Ishikawa (cell line): ENCODE data around the gene TRIOBP.

Source experiments
- CEBPB ChIP-seq: IDR thresholded peaks from 2 replicates; pipeline ENCODE4 v1.6.1; 2012
- CREB1 ChIP-seq: IDR thresholded peaks from 2 replicates; pipeline ENCODE4 v1.6.1; 2012; ENCODE audit warnings: low read depth
- EGR1 ChIP-seq: IDR thresholded peaks from 2 replicates; pipeline ENCODE4 v1.6.1; 2012
- EP300 ChIP-seq: IDR thresholded peaks from 2 replicates; pipeline ENCODE4 v1.6.1; 2012; ENCODE audit warnings: borderline replicate concordance
- FOXM1 ChIP-seq: IDR thresholded peaks from 2 replicates; pipeline ENCODE4 v1.6.1; 2012; ENCODE audit warnings: low read depth, borderline replicate concordance
- NFIC ChIP-seq: IDR thresholded peaks from 2 replicates; pipeline ENCODE4 v1.6.1; 2012
- RAD21 ChIP-seq: IDR thresholded peaks from 2 replicates; pipeline ENCODE4 v1.6.1; 2012; ENCODE audit warnings: low read depth
- TAF1 ChIP-seq: IDR thresholded peaks from 2 replicates; pipeline ENCODE4 v1.6.1; 2012; ENCODE audit warnings: low read depth, mild to moderate bottlenecking
- TCF12 ChIP-seq: IDR thresholded peaks from 2 replicates; pipeline ENCODE4 v1.6.1; 2012; ENCODE audit warnings: low read depth
- TEAD4 ChIP-seq: IDR thresholded peaks from 2 replicates; pipeline ENCODE4 v1.6.1; 2012
- YY1 ChIP-seq: IDR thresholded peaks from 2 replicates; pipeline ENCODE4 v1.6.1; 2012; ENCODE audit warnings: low read depth
- ZBTB7A ChIP-seq: IDR thresholded peaks from 2 replicates; pipeline ENCODE4 v1.6.1; 2012; ENCODE audit warnings: low read depth
- TF ChIP-seq, protein P1 (sequence below): IDR thresholded peaks from 2 replicates; pipeline ENCODE4 v1.6.1; 2012
- TF ChIP-seq, protein P2 (sequence below): IDR thresholded peaks from 2 replicates; pipeline ENCODE4 v1.6.1; 2012
- TF ChIP-seq, protein P3 (sequence below): IDR thresholded peaks from 2 replicates; pipeline ENCODE4 v1.6.1; 2012; ENCODE audit warnings: low read depth, mild to moderate bottlenecking

The TRIOBP gene

DNA sequence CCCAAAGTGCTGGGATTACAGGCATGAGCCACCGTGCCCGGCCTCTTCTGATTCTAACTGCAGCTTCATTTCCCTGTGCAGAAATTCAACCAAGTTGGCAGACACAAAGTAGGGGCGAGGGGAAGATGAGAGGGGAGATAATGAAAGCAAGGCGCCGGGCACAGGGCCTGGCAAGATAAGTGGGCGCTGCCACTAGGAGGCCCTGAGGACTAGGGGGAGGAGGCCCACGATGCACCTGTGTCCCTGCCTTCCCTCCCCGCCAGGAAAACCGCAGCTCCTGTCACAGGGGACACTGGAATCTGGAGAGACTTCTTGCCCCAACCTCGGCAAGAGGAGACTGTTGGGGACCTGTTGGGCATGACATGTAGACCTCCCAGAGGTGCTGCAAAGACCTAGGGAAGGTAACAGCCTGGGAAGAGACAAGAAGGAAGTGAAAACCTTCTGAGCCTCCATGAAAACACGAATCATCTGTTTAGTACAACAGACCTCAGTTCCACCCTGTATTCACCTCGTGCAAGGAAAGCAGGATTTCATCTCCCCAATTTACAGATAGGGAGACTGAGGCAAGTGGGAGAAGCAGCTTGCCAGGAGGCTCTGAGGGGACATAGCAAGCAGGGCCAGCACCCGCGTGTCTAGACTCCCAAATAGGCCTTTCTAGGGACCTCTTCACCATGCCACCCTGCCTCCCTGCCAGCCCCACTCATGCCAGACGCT lies 24.5 kb upstream of the TRIOBP start:
- TF ChIP-seq, protein P1, sequence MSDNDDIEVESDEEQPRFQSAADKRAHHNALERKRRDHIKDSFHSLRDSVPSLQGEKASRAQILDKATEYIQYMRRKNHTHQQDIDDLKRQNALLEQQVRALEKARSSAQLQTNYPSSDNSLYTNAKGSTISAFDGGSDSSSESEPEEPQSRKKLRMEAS = no peak
- TF ChIP-seq, protein P2, sequence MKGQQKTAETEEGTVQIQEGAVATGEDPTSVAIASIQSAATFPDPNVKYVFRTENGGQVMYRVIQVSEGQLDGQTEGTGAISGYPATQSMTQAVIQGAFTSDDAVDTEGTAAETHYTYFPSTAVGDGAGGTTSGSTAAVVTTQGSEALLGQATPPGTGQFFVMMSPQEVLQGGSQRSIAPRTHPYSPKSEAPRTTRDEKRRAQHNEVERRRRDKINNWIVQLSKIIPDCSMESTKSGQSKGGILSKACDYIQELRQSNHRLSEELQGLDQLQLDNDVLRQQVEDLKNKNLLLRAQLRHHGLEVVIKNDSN = no peak
- TF ChIP-seq TEAD4 (no peak), TCF12 (no peak), RAD21 (no peak), FOXM1 (no peak), CEBPB (no peak), TAF1 (no peak), EP300 (no peak), ZBTB7A (no peak), NFIC (no peak), CREB1 (no peak), YY1 (no peak), EGR1 (no peak)
- TF ChIP-seq, protein P3, sequence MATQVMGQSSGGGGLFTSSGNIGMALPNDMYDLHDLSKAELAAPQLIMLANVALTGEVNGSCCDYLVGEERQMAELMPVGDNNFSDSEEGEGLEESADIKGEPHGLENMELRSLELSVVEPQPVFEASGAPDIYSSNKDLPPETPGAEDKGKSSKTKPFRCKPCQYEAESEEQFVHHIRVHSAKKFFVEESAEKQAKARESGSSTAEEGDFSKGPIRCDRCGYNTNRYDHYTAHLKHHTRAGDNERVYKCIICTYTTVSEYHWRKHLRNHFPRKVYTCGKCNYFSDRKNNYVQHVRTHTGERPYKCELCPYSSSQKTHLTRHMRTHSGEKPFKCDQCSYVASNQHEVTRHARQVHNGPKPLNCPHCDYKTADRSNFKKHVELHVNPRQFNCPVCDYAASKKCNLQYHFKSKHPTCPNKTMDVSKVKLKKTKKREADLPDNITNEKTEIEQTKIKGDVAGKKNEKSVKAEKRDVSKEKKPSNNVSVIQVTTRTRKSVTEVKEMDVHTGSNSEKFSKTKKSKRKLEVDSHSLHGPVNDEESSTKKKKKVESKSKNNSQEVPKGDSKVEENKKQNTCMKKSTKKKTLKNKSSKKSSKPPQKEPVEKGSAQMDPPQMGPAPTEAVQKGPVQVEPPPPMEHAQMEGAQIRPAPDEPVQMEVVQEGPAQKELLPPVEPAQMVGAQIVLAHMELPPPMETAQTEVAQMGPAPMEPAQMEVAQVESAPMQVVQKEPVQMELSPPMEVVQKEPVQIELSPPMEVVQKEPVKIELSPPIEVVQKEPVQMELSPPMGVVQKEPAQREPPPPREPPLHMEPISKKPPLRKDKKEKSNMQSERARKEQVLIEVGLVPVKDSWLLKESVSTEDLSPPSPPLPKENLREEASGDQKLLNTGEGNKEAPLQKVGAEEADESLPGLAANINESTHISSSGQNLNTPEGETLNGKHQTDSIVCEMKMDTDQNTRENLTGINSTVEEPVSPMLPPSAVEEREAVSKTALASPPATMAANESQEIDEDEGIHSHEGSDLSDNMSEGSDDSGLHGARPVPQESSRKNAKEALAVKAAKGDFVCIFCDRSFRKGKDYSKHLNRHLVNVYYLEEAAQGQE = no peak

DNA sequence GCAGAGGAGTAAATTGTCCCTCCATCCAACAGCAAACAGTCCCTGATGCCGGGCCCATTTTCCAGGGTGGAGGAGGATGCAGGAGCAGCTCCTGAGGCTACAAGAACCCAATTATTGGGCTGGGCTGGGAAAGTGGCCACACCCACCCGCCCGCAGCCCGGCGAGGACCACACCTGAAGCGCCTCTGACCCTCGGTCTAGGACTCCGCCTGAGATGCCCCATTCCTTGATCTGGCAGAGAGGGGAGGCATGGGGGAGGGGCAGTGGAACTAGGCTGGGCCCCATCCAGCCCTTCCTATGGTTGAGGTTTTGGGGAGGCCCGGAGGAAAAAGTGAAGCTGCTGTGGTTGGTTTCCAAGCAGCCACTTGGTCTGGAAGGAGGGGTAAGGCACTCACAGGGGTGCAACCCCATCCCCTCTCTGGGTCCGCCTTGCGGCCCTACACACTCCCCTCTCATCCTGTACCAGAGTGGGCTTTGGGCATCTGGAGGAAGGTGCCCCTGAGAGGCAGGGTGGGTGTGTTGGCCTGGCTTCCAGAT lies 23.9 kb upstream of the TRIOBP start:
- TF ChIP-seq EP300 (no peak), NFIC (no peak), TAF1 (no peak), FOXM1 (no peak), RAD21 (no peak), CREB1 (no peak), CEBPB (no peak), EGR1 (no peak), ZBTB7A (no peak), TCF12 (no peak), TEAD4 (no peak), YY1 (no peak)
- TF ChIP-seq, protein P1 = no peak
- TF ChIP-seq, protein P2 = no peak
- TF ChIP-seq, protein P3 = no peak

DNA sequence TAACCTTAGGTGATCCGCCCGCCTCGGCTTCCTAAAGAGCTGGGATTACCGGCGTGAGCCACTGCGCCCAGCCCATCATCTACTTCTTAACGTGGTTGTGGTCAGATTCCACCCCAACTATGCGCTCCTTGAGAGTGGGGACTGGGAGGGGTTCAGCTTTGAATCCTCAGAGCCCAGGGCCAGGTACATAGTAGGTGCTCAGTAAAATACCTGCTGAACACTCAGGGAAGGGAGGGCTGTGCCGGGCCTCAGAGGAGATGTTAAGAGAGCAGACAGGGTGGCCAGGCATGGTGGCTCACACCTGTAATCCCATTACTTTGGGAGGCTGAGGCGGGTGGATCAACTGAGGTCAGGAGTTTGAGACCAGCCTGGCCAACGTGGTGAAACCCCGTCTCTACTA lies 22.6 kb upstream of the TRIOBP start:
- TF ChIP-seq FOXM1 (no peak), EGR1 (no peak)

DNA sequence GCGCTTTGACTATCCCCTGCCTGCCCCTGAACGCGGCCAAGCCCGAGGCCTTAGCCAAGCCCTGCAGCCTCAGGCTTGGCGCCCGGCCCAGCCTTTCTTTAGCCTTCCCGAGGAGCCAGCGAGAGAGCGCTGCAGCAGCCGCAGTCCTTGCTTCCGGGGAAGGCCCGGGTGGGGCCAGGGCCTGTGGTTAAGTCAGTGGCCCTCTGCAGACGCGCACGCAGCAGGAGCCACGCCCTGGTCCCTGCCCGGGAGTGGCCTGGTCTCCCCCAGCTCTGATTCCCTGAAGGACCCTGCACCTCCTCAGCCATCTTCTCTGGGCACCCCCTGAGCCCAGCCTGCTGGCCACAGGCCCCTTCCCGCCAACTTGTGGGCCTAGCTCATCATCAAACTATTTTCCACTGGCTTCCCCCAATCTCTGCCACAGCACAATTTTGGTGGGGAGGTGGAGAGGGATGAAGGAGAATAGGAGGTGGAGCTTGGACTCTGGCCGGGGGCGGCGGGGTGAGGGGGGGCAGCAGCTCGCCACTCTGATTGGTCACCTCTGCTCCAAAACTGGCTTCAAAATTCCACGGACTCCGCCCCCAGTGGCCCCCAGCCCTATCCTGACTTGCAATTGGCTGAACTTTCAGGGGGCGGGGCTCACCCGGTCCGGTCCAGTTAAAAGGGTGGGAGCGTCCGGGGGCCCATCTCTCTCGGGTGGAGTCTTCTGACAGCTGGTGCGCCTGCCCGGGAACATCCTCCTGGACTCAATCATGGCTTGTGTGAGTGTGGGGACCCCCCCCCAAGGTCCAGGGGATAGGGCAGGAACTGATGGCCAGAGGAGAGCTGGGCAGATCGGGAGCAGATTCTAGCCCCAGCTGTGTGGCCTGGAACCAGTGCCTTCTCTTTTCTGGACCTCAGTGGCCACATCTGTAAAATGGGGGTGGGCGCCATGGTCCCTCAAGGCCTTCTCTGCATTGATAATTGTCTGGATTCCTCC lies 21.6 kb upstream of the TRIOBP start, which contains the start of gene LGALS1:
Gene LGALS1 (plus strand): TSS at position 686 of the 979 bp plus-strand sequence. CDS start 67 bp downstream, at position 753.
- TF ChIP-seq ZBTB7A (peak; percentile 34; the same call in 1 of the 2 replicates), TAF1 (0 out of 2 replicates have a peak, but pooled peaks have one; percentile 11), EGR1 (peak; percentile 55; the same call in 1 of the 2 replicates), TEAD4 (peak; percentile 26; the same call in 1 of the 2 replicates), CREB1 (no peak), FOXM1 (peak; percentile 42; the same call in 1 of the 2 replicates), NFIC (peak; percentile 57), YY1 (no peak), RAD21 (no peak), EP300 (no peak; the same call in 1 of the 2 replicates)
- TF ChIP-seq, protein P3 = no peak
- TF ChIP-seq, protein P1 = peak; percentile 65
